Heart left ventricle (tissue), 13 donors: Measurements from ENCODE around the gene NDUFB11.
"Not testable (repeated sequence)": the region's sequence is repeated elsewhere in the genome, so short reads cannot be mapped to it uniquely, and the experiment has no call there.

ENCODE experiments used
- POLR2A ChIP-seq, 2 donors: fragments of 450-650 bp; IDR thresholded peaks; one replicate each; pipeline ENCODE4 v1.6.1; 2017; ENCODE audit warnings: antibody characterized with exemption in 2 of 2, mild to moderate bottlenecking in 2 of 2, moderate library complexity in 2 of 2
- TF ChIP-seq, protein P1 (sequence below), 12 donors: fragments of 200-600 bp; sonication (generic) in 4 of 12; IDR thresholded peaks; one replicate each; pipeline versions ENCODE4 v1.5.0 to v1.8.0; 2018 to 2022; ENCODE audit warnings: antibody characterized with exemption in 12 of 12, mild to moderate bottlenecking in 5 of 12
- donor health status: ischemic (EF 13 %, LVEDD 7.1; RV severe dilation, severe dysfunction).
- donor health status: DM: no; HTN: yes; CAD: no.
- donor health status: DM: no; HTN: no; CAD: no.
- donor health status: ischemic (EF 25% LVEDD 6.9; RV normal size, moderate dysfunction).
- donor health status: ischemic (EF 25% LVEDD 5.7; RV mildly dilated, moderate dysfunction).
- donor health status: ischemic (EF 35%, LVEDD 5.7; RV mildly dilated, moderate dysfunction).
- donor health status: nonischemic (EF 11% LVEDD 7.7; RV severe dilation, severe dysfunction).
- donor health status: DM: yes; HTN: yes; CAD: no.
- donor health status: PGD.
- donor health status: ischemic (EF 29% LVEDD 5.4; RV normal size, mild dysfunction).
- donor health status: nonischemic (EF 23%, LVEDD 6.1; RV moderate dilation, normal function).

DNA sequence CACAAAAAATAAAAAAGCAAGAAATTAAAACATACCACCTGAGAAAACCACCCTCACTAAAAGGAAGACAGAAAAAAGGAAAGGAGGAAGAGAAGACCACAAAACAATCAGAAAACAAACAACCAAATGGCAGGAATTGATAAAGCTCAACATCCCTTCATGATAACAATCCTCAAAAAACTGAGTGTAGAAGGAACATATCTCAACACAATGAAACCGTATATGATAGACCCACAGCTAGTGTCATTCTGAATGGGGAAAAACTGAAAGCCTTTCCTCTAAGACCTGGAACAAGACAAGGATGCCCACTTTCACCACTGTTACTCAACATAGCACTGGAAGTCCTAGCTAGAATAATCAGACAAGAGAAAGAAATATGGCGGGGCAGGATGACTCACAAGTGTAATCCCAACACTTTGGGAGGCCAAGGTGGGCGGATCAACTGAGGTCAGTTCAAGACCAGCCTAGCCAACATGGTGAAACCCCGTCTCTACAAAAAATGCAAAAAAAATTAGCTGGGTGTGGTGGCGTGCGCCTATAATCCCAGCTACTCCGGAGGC, 27.9 kb downstream of the NDUFB11 start:
- not testable (repeated sequence) for TF ChIP-seq POLR2A (IDR thresholded peaks at IDR 0.05)
- TF ChIP-seq, protein P1, sequence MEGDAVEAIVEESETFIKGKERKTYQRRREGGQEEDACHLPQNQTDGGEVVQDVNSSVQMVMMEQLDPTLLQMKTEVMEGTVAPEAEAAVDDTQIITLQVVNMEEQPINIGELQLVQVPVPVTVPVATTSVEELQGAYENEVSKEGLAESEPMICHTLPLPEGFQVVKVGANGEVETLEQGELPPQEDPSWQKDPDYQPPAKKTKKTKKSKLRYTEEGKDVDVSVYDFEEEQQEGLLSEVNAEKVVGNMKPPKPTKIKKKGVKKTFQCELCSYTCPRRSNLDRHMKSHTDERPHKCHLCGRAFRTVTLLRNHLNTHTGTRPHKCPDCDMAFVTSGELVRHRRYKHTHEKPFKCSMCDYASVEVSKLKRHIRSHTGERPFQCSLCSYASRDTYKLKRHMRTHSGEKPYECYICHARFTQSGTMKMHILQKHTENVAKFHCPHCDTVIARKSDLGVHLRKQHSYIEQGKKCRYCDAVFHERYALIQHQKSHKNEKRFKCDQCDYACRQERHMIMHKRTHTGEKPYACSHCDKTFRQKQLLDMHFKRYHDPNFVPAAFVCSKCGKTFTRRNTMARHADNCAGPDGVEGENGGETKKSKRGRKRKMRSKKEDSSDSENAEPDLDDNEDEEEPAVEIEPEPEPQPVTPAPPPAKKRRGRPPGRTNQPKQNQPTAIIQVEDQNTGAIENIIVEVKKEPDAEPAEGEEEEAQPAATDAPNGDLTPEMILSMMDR (IDR thresholded peaks at IDR 0.05): not testable (repeated sequence)
